Endothelial cell of hepatic sinusoid (primary cell): ENCODE results near the gene CTRB2.

ENCODE experiments used
- in situ Hi-C: cut with HindIII; loops from 2 replicates; pipeline ENCODE4 v1.10.0; 2017; ENCODE audit warnings: low sequenced_read_pairs

Gene CTRB2

GRCh38 chr16:75206749-75207451 lies at the start of gene CTRB2:
Gene CTRB2 (minus strand): TSS chr16:75207161. CDS start chr16:75207141, 20 bp downstream.
- in situ Hi-C loops = no loop called here

DNA sequence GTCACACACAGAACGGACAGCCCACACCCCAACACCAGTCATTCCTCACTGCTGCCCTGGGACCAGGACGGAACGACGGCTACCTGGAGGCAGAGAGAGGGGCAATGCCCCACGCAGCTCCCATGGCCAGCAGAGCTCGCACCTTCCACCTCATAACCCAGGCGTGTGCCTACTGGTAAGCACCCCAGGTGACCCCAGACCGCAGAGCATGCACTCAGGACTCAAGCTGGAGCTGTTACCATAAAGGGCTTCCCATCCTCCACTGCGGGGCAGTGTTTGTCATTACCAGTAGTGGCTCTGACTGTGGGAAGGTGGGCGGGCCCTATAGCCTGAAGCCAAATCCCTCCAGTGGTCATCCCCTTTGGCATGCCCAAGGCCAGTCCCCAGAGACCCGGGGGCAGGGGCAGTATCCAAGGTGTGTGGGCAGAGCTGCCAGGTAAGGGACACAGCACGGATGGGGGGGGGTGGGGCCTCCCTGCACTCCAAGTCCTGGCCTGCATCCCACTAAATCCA lies 49.2 kb upstream of the CTRB2 start:
- in situ Hi-C loops = no loop called here

DNA sequence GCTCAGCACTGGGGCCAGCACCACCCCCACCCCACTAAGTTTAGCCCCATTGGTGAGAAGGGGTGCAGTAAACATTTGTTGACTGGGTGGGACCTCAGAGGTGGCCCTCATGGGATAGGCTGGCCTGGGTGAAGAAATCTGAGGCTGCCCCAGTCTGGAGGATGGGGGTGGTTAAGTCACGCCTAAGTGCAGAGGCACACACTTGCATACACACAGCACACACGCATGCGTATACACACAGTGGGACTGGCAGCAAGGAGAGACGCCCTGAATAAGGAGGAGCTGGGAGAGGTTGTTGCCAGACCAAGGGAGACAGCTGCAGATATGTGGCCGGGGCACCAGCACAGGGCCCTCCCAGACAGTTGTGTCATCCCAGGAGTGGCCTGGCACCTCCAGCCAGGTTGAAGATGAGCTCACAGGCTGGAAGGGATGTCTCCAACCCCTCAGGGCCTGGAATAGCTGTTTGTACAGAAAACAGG lies 47.4 kb upstream of the CTRB2 start:
- in situ Hi-C loops = no loop called here

DNA sequence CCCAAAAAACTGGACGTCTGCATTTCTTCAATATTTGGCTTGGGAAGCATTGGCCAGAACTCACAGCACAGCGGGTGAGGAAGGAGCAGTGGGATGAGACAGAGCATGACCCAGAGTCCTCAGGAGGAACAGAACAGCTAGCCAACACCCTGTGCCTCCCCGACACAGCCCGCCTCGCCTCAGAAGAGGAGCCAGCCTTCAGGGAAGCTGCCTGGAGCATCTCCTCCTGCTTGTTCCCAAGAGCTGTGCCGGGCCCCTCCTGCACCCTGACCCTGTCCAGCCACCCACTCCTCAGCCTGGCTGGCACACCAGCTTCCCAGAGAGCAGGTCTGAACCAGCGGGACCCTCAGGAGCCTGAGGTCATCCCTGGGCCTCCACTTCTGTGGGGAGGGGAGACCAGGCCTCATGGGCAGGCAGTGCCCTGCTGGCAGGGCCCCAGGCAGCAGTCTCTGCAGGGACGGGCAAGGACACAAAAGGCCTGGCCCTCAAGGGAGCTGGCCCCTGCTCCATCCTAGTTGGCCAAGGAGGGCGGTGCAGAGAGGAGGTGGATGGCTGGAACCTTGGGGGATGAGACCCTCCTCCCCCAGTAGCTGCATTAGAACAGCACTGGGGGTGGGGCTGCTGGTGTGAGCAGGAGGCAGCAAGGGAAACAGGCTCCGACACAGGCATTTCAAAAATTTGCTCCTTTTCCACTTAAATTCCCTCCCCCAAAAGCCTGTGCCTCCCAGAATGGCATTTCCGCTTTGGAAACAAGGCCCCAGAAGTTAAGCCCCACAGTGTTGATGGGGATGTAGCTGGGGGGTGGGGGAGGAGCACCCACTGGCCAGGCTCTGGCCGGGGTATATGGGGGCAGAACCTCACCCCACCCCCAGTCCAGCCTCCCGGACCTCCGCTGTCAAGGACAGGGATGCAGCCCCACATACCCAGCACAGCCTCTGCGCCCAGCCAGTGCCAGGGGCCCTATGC lies 46.3 kb upstream of the CTRB2 start:
- in situ Hi-C loops = no loop called here

- in situ Hi-C loops = no loop called here
Observed at GRCh38 chr16:75252049-75252864, 45.3 kb upstream of the CTRB2 start.

DNA sequence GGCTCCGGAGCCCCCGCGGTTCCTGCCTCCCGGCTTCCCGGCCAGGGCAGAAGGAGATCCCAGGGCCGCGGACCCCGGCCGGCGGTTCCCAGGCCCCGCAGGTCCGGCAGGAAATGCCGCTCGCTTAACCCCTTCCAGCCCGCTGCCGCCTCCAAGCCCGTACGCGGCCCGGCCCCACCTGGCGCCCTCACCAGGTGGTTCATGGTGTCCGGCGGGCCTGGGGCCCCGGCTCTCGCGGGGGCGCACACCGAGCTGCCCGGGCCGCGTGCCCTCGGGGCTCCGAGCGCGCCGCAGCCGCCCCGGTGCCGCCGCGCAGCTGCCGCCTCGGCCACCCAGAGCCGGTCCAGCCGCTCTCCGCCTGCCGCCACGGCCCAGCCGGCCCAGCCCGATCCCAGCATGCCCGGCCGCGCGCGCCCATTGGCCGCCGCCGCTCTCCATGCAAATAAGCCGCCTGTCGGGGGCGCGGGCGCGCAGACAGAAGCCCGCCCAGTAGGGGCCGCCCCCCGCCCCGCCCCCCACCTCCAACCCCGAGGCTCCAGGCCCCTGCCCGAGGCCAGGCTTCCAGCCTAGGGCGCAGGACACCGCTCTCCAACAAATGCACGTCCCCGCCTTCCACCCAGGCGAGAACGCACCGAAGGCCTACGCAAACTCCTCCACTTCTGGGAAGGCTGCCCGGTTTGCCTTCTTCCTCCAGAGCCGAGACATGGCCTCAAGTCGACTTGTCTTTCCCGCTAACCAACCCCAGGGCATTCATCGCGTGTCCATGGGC lies 44.5 kb upstream of the CTRB2 start, which contains the start of gene BCAR1:
BCAR1 (minus strand) TSS at position 345 of the 769 bp plus-strand sequence; CDS start at position 203, 142 bp downstream.
- in situ Hi-C loops = no loop called here

DNA sequence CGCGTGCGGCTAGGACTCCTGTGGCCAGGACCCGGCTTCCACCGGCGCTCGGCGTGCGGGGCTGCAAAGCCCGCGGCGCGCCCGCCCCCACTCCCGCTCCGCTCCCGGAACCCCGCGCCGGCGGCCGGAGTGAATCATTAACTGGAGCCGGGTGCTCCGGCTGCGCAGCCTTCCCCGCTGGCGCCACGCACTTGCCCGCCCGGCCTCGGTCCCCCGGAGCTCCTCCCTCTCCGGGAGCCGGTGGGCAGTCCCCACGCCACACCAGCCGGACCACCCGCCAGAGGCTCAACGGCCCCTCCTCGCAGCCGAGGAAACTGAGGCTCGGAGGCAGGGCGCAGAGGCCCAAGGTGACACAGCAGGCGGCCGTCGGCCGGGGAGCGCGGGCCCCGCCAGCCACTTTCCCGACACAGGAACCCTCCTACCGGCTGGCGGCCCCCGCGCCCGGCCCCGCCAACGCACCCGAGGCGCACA lies 43.9 kb upstream of the CTRB2 start:
- in situ Hi-C loops = no loop called here

DNA sequence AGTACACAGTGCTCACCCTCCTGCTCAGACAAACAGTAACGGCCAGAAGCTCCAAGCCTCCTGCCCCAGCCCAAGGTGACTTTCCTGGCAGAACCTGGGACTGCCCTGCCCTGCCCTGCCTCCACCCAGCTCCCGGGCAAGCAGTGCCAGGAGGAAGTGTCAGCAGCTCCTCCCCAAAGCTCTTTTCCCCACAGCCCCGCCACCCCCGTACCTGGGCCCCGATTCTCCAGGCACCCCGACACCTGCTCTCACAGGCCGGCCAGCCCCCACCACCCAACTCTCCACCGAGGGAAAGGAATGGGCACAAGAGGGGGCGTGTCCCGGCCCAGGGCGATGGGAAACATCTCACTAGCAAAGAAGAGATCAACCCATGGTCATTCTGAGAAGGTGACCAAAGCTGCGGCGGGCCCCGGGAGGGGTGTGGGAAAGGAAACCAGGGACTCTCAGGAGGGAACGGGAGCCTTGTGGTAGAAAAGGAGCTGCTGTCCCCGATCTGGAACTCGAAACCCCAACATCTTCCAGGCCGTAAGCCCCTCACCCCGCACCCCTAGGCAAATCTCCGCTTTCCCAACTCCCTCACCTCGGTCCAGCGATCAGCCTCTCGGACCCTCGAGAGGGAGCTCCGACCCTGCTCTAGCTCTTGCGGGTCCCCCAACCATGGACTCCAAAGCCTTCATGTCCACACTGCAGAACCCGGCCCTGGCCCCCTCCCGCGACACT lies 43.3 kb upstream of the CTRB2 start:
- in situ Hi-C loops = no loop called here

- in situ Hi-C loops = loop anchor here (25.0 kb wide), 1 partner anchor 138 kb away; no protein-coding TSS in a partner anchor
Observed at GRCh38 chr16:75249441-75249840, 42.5 kb upstream of the CTRB2 start.

GRCh38 chr16:75248536-75249380 lies 41.8 kb upstream of the CTRB2 start:
- in situ Hi-C loops = loop anchor here (25.0 kb wide), 1 partner anchor 139 kb away; no protein-coding TSS in a partner anchor

DNA sequence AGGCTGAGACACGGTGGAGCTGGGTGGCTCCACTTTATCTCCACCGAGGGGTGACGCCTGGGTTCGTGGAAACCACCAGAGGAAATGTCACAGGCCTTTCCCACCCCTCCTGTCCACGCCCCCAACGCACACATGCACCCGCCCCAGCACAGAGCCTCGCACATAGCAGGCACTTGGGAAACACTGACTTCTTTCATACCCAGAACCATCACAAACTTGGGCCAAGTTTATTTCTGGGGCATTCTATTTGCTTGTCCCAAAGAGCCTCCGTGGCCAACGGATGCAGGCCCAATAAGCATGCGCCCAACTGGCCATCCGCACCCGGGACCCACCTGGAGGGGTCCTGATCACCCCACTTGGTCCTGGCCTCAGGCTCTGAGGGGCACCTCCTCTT lies 41.2 kb upstream of the CTRB2 start:
- in situ Hi-C loops = loop anchor here (25.0 kb wide), 1 partner anchor 139 kb away; no protein-coding TSS in a partner anchor

DNA sequence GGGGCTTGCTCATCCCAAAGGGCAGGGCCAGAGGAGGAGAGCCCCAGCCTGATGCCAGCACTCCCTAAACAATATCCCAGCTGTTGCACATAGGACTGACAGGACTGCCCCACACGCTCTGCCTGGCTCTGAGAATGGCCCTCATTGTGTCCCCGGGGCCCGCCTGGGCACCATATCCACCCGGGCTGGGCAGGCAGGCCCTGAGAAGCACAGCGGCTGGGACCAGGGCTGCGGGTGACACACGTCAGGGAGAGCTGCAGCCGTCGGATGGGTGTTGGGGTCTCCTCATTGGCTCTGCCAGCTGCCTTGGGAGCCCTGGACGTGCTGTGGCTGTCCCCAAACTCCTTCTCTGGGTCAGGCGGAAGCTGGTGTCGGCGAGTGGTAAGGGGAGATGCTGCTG lies 40.3 kb upstream of the CTRB2 start:
- in situ Hi-C loops = loop anchor here (25.0 kb wide), 1 partner anchor 140 kb away; no protein-coding TSS in a partner anchor

DNA sequence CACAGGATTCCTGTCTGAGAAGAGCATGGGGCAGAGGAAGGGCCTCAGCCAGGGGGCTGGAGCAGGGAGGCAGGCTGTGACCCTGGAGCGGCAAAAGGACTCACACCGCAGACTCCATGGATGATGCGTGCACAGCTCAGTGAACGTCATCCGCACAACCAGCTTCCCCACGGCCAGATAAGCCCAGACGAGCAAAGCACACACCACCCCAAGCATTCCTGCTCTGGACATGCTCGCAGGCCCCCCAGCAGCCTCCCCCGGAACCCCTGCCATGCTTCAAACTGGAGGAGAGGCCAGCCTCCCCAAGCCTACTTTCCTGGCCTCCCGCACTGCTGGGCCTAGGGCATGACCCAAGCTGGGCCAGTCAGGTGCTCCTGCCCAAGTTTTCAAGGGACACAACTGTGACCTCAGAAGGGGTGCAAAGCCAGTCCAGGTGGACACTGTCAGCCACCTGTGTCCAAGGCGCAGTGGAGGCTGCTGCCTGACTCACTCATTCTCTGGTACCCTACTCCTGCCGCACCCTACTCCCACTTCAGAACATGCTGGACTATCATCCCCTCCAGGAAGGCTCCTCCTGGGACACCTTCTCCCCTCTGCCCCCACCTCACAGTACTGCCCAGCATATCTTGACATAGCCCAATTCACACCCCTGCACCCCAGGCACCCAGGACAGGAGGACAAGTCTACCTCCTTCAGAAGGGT lies 39.7 kb upstream of the CTRB2 start:
- in situ Hi-C loops = loop anchor here (25.0 kb wide), 1 partner anchor 141 kb away; no protein-coding TSS in a partner anchor

- in situ Hi-C loops = loop anchor here (25.0 kb wide), 1 partner anchor 142 kb away; no protein-coding TSS in a partner anchor
Observed at GRCh38 chr16:75244844-75245758, 38.1 kb upstream of the CTRB2 start.

DNA sequence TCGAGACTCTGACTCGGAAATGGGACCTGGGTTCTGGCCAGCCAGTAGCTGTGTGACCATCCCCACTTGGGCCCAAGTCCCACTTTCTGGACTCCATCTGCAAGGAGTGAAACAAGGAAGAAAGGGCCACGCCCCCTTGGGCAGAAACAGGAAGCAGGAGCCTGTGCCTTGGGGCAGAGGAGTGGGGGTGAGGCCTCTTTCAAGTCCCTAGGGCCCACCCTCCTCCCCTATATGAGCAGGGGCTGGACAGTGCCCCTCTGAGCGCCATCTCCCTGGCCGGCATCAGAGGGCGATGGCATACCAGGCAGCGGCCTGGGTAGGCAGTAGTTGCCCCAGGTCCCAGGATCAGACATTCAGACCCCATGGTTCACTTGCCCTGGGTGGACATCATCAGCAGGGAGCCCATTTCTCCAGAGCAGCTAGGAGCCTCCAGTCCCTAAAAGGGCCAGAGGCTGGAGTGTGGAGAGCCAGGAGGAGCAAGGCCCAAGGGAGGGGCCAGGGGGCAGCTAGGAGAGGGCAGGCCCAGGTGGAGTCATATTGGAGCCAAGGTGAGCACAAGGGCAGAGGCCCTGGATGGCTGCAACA lies 37.4 kb upstream of the CTRB2 start:
- in situ Hi-C loops = loop anchor here (25.0 kb wide), 1 partner anchor 143 kb away; no protein-coding TSS in a partner anchor
